ENCODE data around the gene CAGE1.
"Not testable (repeated sequence)": the region's sequence is repeated elsewhere in the genome, so short reads cannot be mapped to it uniquely, and the experiment has no call there.

The CAGE1 gene

GRCh38 chr6:7410851-7411250 is 21.3 kb upstream of the CAGE1 start:
- FAIRE-seq, result no peak
- no peak for DNase-seq (ENCODE audit: low spot score)

DNA sequence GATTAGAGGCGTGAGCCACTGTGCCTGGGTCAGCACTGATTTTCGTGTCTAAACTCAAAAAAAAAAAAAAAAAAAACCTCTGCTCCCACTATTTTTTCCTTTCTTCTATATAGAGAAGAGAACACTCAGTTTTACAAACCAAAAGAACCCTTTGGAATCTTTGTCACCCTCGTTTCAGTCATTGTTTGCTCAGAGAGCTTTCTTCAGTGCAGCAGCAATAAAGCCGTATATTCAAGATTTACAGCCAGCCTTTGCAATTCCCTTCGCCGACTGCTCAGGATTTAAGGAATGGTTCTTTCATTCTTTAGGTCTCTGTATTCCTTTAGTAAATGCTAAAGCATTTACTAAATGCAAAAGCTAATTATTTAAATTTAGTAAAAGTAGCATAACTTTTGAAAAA is 20.2 kb upstream of the CAGE1 start:
- DNase-seq (ENCODE audit: low spot score), result no peak
- FAIRE-seq, result no peak

GRCh38 chr6:7406743-7407142 is 17.2 kb upstream of the CAGE1 start:
- DNase-seq (ENCODE audit: low spot score) (no peak), FAIRE-seq (no peak)

DNA sequence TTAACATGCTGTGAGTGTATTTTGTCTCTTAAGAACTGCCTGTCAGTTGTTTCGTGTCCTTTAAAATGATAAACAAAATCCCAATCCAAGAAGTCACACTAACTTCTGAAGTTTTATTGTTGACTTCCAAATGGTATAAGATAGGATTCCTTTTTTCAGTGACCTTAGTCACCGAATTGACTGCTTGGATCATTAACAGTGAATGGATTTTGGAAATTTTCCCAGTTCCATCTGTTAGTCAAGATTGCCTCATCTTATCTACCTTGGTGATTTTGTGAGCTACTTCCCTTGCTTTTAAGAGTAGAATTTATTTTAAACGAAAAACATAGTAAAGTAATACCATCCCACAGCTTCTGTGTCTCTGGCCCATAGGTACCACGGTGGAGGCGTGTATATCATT is 15.0 kb upstream of the CAGE1 start:
- DNase-seq (ENCODE audit: low spot score) (no peak), FAIRE-seq (no peak)

DNA sequence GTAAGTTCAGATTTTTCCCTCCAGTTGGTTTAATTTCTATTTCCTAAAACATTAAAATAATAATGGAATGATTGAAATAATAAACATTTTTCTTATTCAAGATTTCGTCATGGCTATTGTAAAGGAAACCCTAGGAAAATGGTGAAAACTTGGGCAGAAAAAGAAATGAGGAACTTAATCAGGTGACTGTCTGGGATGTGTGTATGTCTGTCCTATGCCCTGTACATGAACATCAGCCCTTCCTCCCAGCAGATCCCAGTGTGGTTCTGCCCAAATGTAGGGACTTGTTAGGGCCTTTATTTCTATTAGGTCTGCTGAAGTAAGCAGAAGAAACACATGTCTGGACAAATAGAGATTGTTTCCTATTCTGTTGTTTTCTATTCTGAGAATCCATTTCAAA is 13.2 kb upstream of the CAGE1 start:
- FAIRE-seq, result no peak

DNA sequence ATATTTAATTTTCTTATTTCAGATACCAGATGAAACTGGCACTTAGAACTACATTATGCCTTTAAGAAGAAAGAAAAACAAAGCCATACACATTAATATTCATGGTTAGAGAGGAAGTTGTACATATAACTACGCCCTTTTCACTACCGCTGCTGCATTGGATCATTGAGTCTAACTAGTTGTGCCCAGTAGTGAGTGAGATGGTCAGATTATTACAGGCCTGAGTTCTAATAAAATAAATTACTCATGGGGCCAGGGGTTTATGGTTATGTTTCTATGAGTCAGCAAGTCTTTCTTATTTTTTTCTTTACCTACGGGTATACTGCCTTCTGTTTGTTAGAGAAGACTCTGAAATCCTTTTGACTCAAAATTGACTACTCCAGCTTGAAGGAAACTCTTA is 11.5 kb upstream of the CAGE1 start:
- FAIRE-seq, result no peak

More for the DNA sequence above, 13.2 kb upstream of the CAGE1 start:
- DNase-seq (ENCODE audit: low spot score), result no peak

GRCh38 chr6:7392402-7392801 is 2.9 kb upstream of the CAGE1 start:
- DNase-seq (ENCODE audit: low spot score), result no peak
- no peak for FAIRE-seq

More for the DNA sequence above, 11.5 kb upstream of the CAGE1 start:
- DNase-seq (ENCODE audit: low spot score), result no peak

GRCh38 chr6:7391151-7391550 is 1.6 kb upstream of the CAGE1 start:
- no peak for DNase-seq (ENCODE audit: low spot score)

GRCh38 chr6:7390226-7390878 is 810 bp upstream of the CAGE1 start:
- no peak for FAIRE-seq
- DNase-seq (ENCODE audit: low spot score), result no peak

More at GRCh38 chr6:7391151-7391550, 1.6 kb upstream of the CAGE1 start:
- no peak for FAIRE-seq

- FAIRE-seq (no peak), DNase-seq (ENCODE audit: low spot score) (peak; percentile 63)
These were observed 436 bp downstream of the CAGE1 start for GRCh38 chr6:7389162-7389450.

DNA sequence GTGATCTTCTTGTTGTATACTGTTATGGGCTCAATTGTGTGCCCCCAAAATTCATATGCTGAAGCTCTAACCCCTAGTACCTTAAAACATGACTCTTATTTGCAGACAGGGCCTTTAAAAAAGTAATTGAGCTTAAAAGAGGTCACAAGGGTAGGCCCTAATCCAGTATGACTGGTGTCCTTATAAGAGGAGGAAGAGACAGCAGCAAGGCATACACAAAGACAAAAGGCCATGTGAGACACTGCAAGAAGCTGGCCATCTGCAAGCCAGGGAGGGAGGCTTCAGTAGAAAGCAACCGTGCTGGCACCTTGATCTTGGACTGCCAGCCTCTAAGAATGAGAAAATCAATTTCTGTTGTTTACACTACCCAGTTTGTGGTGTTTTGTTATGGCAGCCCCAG is 8.4 kb downstream of the CAGE1 start:
- FAIRE-seq, result no peak

DNA sequence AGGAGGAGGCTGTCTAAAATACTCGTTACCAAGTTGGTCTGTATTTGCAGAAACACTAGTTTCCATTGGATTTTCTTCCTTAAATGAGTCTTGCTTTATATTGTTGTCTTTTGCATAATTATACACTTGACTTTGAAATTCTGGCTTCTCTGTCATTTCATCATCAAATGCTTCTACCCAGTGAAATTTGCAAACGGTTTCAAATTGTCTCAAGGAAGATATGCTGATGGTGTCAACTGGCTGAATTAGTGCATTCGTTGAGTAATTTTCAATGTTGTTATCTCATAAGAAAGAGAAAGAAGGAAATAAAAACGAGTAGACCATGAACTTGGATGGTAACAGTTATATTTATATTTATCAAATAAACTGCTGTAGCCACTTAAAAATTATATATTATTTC is 10.8 kb downstream of the CAGE1 start:
- DNase-seq (ENCODE audit: low spot score) (no peak), FAIRE-seq (no peak)

More for the DNA sequence above, 8.4 kb downstream of the CAGE1 start:
- no peak for DNase-seq (ENCODE audit: low spot score)

GRCh38 chr6:7377961-7378360 is 11.6 kb downstream of the CAGE1 start:
- DNase-seq (ENCODE audit: low spot score), result no peak

DNA sequence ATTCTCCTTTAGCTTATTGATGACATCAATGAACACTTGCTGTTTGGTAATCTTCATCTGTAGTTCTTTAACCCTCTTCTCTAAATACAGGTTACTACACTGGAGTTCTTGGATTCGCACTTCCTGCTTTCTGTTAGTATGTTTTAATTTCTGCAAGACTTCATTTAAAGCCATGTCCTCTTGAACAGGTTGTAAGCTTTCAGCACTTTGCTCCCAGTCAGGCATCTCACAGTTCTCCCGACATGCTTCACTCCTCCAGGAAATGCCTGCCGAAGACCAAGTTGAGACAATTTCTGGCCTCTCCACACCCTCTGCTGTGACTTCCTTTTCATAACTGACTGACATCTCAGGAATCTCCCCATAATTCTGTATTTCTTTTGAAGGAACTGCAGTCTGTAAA is 15.8 kb downstream of the CAGE1 start:
- FAIRE-seq, result no peak

More at GRCh38 chr6:7377961-7378360, 11.6 kb downstream of the CAGE1 start:
- no peak for FAIRE-seq

GRCh38 chr6:7367408-7367807 is 22.1 kb downstream of the CAGE1 start:
- DNase-seq (ENCODE audit: low spot score) (no peak), FAIRE-seq (no peak)

More for the DNA sequence above, 15.8 kb downstream of the CAGE1 start:
- DNase-seq (ENCODE audit: low spot score), result no peak

- DNase-seq (ENCODE audit: low spot score); FAIRE-seq: not testable (repeated sequence)
These were observed 37.6 kb downstream of the CAGE1 start for GRCh38 chr6:7351916-7352315.

DNA sequence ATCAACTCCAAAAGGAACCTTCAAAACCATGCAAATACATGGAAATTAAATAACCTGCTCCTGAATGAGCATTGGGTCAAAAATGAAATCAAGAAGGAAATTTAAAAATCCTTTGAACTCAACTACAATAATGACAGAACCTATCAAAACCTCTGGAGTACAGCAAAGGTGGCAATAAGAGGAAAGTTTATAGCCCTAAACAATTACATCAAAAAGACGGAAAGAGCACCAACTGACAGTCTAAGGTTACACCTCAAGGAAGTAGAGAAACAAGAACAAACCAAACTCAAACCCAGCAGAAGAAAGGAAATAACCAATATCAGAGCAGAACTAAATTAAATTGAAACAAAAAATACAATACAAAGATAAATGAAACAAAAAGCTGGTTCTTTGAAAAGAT is 39.0 kb downstream of the CAGE1 start:
- DNase-seq (ENCODE audit: low spot score); FAIRE-seq: not testable (repeated sequence)

DNA sequence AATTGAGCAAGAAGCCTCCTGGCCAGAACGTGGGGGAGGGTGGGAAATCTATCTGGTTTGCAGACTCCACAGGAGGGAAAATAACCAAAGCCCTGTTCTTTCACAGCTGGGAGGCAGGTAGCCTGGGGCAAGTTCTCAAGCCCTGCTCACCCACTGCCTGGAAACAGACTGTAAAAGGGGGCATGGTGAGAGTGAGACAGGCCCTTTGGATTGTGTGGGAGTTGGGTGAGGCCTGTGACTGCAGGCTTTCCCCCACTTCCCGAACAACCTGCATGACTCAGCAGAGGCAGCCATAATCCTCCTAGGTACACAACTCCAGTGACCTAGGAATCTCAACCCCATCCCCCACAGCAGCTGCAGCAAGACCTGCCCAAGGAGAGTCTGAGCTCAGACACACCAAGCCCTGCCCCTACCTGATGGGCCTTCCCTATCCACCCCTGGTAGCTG is 42.0 kb downstream of the CAGE1 start:
- DNase-seq (ENCODE audit: low spot score); FAIRE-seq: not testable (repeated sequence)

DNA sequence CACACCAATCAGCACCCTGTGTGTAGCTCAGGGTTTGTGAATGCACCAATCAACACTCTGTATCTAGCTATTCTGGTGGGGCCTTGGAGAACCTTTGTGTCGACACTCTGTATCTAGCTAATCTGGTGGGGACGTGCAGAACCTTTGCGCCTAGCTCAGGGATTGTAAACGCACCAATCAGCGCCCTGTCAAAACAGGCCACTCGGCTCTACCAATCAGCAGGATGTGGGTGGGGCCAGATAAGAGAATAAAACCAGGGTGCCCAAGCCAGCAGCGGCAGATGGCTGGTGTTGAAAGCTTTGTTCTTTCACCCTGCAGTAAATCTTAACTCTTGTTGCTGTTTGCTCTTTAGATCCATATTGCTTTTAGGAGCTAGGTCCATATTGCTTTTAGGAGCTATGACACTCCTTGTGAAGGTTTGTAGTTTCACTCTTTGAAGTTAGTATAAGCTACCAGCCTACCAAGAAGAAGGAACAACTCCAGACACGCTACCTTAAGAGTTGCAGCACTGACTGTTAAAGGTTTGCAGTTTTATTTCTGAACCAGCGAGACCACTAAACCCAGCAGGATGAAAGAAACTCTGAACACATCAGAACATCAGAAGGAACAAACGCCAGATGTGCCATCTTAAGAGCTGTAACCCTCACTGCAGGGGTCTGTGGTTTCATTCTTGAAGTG is 44.6 kb downstream of the CAGE1 start:
- FAIRE-seq; DNase-seq (ENCODE audit: low spot score): not testable (repeated sequence)

GRCh38 chr6:7343546-7344475 is 45.7 kb downstream of the CAGE1 start:
- FAIRE-seq (no peak), DNase-seq (ENCODE audit: low spot score) (no peak)

DNA sequence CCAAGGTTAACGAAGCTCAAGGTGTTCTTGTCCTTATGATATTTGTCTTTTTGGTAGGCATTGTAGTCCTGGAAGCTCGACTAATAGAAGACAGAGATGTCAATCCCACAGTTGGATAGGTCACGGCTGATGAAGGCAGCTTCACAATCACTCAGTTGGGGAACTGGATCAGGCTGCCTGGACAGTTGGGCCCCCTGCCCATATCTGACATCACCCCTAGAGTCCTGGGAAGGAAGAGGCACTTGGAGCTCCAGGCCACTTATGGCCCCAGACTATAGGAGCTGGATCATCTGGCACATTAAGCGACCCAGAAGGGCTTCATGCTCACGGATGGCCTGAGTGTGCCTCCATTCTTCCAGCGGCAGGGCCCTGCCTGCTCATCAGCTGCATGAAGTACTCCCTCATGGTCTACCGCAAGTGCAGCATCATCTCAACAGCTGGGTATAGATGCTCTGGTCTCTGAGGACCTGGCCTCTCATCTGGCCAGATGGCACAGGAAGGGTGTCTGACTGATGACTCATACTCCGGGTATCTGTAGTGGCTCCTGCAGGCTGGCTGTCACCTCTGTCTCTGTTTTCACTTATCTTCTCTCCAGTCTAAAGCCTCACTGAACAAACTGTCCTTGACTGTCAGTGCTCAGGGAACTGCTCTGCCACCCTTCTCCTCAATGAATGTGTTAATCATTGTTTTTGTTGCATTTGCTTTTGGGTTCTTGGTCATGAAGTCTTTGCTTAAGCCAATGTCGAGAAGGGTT is 47.4 kb downstream of the CAGE1 start:
- no peak for FAIRE-seq
- peak; percentile 58 for DNase-seq (ENCODE audit: low spot score)
